ENCODE results near the gene RAP1GAP.
A peak's percentile ranks its signal among the peaks of the same experiment; 100 is the strongest.

RAP1GAP gene

DNA sequence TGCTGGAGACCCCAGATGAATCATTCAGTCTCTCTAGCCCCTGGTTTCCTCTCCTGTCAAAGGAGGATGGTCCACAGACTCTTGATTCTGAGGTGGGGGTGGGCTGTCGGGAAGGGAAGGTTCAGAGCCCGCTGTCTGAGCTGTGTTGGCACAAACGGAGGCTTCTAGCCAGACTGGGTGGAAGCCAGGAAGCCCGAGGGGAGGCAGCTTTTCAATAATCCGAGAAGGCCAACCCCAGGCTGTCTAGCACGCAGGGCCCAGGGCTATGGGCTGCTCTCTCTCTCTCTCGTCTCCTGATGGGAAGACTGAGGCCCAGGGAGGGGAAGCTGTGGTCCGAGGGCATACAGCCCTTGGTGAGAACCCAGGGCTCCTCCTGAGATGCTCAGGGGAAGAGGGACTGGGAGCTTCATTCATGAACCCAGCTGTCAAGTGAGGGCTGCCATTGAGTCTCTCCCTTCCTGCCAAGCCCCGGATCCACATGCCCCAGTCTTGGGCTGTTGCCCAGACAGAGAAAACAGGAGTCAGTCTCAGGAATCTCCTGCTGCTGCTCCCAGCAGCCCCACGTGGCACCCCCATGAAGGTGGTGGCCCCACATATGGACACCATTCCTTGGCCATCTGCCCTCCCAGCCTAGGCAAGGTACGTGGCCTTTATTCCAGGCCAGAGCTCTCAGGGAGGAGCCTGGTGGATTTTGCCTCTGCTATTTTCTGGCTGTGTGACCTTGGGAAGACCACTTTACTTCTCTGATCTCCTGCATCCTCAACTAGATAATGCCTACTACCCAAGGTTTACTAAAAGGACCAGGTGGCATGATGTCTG, 44.4 kb downstream of the RAP1GAP start:
- no peak for DNase-seq

DNA sequence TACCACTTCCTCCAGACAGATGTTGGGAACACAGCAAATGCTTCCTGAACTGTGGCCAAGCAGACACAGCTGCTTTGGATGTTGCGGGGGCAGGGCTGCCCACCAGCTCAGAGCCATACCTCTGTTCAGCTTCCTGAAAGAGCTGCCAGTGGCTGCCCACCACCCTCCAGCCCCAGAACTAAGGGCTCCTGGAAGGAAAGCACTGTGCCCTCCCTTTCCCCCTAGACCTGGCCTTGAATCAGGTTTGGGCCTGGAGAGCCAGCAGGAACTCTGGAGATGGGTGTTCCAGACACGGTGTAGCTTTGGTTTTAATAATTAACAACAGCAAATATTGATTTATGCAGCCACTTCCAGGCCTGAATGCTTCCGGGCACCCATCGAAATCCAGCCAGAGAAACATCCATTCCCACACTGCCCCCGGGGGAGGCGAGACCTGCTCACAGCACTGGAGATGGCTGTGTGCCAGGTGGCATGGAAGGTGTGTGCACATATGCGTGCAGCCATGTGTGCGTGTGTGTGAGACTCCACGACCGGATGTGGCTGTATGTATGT, 45.7 kb downstream of the RAP1GAP start:
- DNase-seq = no peak

DNA sequence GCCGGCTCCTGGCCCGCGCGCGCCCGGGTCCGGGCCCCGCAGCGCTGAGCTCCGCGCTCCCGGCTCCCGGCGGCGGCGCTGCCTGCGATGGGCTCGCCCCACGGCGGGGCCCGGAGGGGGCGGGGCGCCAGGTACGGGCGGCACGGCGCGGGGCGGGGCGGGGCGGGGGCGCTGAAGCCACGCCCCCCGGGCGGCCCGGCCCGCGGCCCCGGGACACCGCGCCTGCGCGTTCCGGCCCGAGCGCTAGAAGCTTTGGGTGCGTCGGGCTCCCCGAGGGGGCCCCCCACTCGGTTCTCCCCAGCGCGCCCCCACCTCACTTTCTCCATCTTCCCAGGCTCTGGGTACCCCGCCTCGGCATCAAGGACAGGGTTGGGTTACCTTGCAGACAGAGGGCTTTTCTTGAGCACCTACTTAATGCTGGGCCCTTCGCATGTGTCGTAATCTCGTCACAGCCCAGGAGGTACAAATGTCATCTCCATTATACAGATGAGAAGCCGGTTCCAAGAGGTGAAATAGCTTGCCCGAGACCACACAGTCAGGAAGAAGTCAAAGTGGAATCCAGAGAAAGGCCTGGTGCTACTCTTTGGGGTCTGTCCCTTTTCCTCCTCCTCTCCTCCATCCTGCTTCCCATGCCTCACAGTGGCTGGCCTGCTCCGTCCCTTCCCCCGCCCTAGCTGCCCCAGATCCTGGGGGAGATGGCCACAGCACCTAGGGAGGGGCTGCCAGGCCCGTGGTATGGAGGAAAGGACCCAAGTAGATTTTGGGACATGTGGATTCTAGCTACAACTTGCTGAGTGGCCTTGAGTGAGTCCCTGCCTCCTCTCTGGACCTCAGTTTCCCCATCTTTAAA, 46.5 kb downstream of the RAP1GAP start:
- peak; percentile 30 for DNase-seq

DNA sequence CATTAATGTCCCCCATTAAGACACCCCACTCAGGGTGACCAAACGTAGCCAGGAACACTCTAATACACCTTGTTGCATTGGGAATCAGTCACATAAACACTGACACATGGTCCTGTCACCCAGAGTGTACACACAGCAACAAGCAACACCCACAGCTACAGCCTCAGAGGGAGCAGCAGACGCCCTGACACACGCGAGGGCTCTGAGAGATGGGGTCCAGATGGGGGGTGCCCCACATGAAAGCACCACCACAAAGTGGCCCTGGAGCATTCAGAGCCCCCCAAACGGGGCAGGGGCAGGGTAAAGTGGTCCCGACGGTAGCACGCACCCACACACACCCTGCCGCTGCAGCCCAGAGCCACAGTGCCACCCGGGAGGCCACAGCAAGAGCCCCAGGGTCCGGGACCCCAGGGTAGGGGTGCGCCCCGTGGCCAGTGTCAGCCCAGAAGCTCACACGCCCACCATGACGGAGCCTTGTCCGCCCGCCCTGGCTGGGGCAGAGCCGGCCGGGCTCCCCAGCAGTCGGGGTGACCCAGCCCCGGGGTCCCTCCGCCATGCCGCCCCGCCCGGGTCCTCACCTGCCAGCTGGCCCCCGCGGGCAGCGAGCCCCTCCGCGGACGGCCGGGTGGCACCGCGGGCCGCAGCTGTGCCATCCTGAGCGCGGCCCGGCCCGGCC, 47.3 kb downstream of the RAP1GAP start:
- no peak for DNase-seq

DNA sequence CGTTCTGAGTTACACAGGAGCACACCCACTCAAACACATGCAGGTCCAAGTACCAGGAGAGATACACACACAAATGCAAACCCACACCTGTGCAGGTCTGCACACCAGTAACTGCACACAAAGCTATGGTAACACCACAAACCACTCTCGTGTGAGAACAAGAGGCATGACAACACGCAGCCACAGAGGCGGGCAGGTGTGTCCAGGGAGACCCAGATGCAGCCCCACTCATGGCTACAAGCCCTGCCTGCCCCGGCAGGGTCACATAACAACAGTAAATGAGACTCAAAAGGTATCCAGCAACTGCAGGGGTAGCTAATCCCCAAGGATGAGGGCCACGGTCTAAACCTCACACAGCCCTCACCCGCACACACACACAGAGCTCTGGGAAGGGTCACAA, 48.1 kb downstream of the RAP1GAP start:
- no peak for DNase-seq

DNA sequence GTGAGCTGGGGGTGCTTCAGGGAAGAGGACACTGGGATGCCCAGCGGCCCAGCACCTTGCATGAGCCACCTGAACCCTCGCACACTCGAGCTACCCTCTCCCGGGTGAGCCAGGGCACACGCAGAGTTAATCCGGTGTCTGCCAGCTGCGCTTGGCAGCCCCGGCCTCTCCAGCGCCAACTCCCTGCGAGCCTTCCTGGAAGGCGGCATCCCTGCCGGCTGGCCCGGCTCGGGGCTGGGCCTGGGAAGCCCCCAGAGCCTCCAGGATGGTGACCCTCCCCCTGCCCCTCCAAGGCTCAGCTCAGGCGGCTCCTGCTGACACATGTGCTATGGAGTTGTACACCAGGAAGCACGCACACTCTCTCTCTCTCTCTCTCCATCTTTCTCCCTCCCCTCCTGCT, 48.7 kb downstream of the RAP1GAP start:
- no peak for DNase-seq

DNA sequence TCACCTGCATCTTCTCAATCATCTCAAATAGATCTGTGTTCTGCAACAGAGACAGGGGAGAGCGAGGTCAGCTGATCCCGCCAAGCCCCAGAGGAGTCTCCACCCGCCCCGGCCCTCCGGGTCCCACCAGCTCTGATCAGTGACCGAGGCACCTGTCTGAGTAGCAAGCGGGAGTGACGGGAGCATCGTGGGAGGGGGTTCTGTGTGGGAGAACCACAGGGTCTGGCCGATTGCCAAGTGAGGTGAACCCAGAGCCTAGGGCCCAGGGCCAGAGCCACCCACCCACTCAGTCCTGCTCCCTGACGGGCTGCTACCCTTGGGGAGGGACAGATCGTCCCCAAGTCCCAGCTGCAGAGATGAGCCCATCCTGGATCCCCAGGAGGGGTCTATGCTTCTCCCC, 49.1 kb downstream of the RAP1GAP start:
- no peak for DNase-seq

DNA sequence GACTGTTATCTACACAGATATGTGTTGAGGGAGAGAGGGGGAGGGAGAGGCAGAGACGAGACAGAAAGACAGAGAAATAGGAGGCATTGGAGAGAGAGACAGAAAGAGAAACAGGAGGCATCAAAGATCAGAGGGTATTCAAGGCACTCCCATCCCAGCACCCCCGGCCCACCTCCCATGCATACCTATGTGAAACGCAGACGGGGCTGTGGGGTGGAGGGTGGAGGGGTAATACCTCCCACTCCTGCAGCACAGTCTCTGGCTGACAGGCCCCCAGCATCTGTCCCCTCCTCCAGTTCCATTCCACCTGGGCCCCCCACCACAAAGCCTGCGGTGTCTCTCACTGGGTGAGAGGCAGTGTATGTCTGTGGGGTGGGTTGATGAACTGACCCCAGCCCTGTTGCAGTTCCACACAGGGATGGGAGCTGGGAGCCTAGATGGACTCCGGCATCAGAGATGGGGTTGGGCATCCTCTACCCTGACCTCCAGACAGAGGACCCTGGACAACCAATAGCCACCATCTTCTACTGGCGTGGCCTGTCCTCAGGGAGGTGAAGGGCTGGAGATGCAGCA, 49.7 kb downstream of the RAP1GAP start:
- DNase-seq = no peak

DNA sequence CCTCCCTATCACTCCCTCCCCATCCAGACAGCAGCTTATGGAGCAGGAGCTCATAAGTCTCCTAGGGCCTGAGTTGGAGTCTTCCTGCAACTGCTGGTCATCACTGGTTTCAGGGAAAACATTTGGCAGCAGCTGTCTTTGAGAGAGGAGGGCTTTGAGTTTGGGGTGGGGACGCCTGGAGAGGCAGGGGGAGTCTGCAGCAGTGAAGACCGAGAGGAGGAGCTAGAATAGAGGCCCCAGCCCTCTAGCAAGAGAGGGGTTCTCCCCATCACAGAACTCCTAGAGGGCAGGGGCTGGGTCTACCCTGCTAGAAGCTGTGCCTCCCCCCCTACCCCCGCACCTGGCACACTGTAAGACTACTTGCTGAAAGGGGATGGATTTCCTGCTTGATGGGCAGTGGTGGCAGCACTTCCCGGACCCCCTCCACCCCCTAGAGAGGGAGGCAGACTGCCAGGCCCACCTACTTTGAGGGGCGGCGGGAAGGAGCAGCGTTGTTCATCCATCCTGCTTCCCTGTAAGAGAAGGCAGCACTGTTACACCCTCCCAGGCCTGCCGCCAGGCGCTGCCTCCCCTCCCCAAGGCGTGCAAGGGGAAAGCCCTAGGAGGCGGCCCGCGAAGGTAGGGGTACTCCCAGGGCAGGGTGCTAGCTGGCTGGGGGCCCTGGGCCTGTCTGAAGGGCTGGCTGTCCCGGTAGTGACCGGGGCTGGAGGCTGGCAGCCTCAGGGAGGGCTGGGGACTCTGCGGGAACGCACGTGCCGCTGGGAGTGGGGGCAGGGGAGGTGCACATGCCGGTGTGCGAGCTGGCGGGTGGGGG, 50.4 kb downstream of the RAP1GAP start:
- DNase-seq = no peak

DNA sequence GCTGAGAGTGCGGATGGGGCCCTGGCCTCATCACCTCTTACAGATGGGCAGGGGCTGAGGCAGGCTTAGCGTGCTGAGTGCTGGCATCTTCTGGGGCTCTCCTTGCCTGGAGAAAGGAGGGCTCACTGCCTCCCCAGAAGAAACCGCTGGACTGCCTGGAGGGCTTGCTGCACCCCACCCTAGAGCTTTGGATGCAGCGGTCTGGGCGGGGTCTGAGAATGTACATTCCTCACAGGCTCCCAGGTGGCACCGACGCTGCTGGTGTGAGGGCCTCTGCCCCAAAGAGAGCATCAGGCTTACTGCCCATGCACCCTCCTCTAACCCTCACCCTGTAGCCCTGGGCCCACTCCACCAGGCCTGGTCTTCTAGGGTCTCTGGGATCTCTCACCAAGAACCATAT, 51.1 kb downstream of the RAP1GAP start:
- no peak for DNase-seq

DNA sequence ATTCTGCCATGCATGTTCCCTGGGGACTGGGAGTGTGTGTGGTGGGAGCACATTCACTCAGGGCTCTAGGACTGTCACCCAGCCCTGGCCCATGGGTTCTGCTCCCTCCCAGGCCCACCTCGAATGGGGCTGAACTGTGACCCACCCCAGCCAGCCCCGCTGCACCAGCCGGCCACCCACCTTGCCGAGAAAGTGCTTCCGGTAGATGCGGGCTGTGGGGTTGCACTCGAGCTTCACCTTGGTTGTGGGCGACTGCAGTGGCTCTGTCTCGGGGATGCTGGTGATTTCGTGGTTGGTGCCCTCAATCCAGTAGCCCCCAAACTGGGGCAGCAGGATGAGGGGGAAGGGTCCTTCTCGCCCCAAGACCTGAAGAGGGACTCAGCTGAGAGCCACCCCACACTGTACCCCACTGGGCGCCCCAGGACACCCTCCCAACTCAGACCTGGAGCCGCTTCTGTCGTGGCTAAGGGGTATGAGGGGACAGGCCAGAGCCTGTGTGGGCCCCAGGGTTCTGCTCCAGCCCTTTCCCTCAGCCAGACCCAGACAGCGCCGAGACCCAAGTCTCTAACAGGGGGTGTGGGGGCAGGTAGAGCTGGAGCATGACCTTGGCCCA, 51.9 kb downstream of the RAP1GAP start:
- DNase-seq = no peak

DNA sequence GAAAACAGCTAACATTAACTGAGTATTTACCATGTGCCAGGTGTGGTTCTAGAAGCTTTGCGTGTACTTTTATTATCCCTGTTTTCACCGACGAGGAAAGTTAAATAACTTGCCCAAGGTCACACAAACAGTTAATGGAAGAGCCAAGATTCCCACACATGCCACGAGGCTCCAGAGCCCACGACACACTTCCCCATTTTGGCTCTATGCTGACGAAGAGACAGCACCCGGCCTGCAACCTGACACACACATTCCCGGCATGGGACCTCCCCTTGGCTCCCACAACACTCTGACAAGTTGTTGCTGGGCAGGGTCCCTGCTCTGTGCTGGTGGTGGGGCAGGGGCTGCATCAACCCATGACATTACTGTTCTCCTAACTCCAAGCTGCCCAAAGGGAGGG, 52.8 kb downstream of the RAP1GAP start:
- no peak for DNase-seq

DNA sequence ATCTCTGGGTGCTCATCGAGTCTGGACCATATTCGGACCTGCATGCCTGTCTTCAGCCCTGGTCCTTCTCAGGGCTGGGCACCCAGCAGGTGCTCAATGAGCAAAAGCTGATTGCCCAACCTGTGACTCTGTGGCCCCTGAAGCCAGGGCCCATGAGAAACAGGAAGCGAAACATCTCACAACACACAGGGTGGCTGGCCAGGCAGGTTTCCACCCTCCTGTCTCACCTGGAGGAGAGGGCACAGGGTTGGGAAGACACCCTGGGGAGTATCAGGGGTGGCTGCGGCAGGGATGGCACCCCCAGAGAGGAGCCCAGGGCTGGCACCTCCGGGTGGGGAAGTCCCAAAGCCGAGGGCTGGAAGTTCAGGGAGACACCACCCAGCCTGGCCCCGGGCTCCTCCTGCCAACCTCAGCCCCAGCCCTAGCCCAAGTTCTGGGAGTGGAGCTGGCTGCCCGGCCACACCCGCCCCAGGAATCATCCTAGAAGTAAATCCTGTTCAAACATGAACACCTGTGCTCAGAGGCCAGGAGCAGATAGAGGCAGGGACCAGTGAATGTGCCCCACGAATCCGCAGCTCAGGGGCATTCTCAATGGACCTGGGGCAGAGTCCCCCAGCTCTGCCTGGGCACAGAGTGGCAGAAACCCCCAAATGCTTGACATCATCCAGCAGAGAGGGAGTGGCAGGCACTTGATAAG, 54.6 kb downstream of the RAP1GAP start:
- no peak for DNase-seq

DNA sequence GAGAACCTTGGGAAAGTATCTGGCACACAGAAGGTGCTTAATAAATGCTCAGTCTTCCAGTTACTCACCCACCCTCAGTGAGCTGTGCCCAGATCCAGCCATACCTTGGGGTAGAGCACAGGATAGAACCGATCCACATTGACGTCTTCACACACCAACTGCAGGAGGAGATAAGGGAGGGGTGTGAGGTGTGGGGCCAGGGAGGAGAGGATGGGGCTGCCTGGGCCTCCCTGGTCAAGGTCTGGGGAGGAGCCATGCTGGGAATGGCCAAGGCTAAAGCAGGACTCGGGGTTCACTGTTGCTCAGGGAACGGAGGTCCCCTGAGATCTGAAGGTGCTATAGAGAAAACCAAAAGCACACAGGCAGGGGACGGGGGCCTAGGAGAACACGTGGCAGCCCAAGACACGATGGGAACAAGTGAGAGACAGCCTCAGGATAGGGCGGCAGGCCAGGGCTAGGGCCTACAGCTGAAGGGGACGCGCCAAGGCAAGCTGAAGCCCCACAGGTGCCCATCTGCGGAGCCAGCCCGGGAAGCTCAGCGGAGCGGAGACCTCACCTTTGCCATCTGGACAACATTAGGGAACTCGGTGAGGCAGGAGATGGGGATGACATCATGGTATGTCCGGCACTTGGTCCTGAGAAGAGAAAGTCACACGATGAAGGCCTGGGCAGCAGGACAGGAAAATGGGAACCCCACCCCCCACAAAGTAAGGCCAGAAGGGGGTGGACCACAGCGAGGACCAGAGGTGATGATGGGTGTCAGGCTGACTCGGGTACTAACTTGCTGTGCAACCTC, 55.9 kb downstream of the RAP1GAP start:
- no peak for DNase-seq

DNA sequence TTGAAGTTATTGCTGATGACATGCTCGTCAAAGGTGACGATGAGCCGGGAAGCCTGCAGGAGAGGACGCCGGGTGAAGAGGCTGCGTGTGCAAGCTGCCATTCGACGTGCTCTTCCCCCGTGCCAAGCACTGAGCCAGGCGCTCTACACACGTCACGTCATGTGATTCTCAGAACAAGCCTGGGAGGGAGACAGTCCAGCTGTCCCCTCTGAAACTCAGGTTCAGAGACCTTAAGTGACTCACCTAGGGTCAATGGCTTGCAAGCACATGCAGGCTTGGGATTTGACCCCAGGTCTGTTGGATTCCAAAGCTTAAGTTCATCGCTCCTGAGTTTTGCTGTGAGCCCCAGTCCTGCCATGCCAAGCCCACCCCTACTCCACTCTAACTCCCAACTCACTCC, 57.1 kb downstream of the RAP1GAP start:
- DNase-seq = no peak

DNA sequence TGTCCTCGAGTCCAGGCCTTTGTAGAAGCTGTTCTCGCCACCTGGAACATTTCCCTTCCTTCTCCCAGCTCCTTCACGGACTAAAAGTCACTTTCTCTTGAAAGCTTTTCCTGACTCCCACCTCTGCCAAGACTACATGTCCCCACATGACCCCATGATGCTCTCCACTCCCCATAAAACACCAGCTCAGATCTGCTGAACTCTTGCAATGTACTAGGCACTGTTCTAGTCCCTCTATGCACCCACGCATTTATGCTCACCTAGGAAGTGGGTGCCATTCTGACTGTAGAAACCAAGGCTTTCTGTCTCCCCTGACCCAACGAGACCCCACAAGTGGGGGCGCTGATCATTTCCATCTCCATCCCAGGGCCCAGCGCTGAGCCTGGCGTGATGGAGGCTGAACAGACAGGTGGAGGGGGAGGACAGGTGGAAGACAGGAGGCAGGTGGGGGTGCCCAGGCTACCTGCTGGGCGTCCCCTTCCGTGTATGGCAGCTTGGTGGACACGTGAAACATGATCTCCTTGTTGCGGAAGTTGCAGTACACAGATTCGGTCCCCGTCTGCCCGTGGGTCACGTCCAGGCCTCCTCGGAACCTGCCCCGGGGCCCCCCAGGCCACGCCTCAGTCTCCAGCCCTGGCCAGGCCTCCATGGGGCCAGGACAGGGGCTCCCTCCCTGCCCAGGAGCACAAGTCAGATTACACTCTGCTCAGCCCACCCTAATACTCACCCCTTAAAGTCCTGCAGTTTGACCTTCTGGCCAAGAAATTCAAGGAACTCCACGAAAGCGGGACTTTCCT, 58.0 kb downstream of the RAP1GAP start:
- no peak for DNase-seq

DNA sequence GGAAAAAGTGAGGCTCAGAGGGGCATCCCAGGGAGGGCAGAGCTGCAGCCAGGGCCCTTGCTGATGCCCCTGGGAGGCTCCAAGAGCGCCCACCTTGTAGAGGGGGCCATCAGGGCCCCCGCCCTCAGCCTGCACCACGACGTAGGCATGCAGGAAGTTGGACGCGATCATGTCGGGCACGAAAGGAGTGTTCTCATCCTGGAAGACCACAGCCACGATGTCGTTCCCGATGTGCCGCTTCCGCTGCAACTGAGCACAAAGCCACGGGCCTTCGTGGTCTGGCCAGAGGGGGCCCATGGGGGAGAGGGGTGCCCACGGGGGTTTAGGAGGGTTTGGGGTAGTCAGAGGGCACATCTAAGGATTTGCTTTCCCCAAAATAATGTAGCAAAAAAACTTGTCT, 59.1 kb downstream of the RAP1GAP start:
- no peak for DNase-seq

DNA sequence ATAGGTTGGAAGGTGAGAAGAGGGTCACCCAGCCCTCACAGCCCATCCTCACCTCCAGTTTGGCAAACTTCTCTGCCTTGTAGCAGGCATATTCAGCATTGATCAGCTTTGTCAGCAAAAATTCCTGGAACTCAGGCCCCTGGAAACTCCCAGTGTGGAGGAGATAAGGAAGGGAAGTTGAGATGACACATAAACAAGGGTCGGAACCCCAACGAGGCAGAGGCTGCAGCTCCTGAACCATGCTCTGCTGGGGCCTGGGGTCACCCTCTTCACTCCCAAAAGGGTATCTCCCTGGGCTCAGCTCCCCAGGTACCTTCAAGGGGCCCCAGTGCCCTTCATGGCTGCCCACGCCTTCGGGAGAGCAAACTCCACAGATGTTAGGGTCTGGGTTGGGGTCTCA, 60.4 kb downstream of the RAP1GAP start:
- DNase-seq = no peak

All from activated CD4-positive, alpha-beta T cell treated with anti-CD3 and anti-CD28 coated beads for 1 hour (primary cell).